HFFc6 (cell line): ENCODE results near the gene CRYGC. TPM values are rescaled to one million over a fixed set of nuclear protein-coding genes. Genes with fewer than 3 reads are reported as not detected.

ENCODE experiments used
- DNase-seq: peaks from one replicate; pipeline ENCODE4 v3.0.0-alpha.2; 2018
- H3K27ac Mint-ChIP-seq: 2 replicates; pipeline ENCODE4 v1.8.0; 2020; ENCODE audit warnings: mild to moderate bottlenecking, mixed read lengths
- H3K27me3 Mint-ChIP-seq: 2 replicates; pipeline ENCODE4 v1.8.0; 2021; ENCODE audit warnings: mild to moderate bottlenecking, moderate library complexity, mixed read lengths; ENCODE audit not compliant: insufficient read depth
- H3K36me3 Mint-ChIP-seq: 2 replicates; pipeline ENCODE4 v1.8.0; 2021; ENCODE audit warnings: low read depth, mixed read lengths
- H3K4me1 Mint-ChIP-seq: 2 replicates; pipeline ENCODE4 v1.8.0; 2020; ENCODE audit warnings: low read depth, mixed read lengths
- H3K4me3 Mint-ChIP-seq: 2 replicates; pipeline ENCODE4 v1.8.0; 2020; ENCODE audit warnings: mild to moderate bottlenecking, moderate library complexity, mixed read lengths
- H3K9me3 Mint-ChIP-seq: 2 replicates; pipeline ENCODE4 v1.8.0; 2020; ENCODE audit warnings: mild to moderate bottlenecking, mixed read lengths
- total RNA-seq, 6 experiments: library from RNA; stranded (reverse); fragmentation: NEBNext Ultra II Directional; extraction: Animal tissue kit (Norgen Biotek cat#: 25700); gene quantifications; 2 replicates in 1 of 6; 3 replicates in 5 of 6; pipeline ENCODE4 v1.2.3, GENCODE V29; 2021
- TF ChIP-seq, protein P1 (sequence below): fragments of 200-600 bp; sonication (generic); IDR thresholded peaks from 2 replicates; pipeline ENCODE4 v1.5.0; 2021; ENCODE audit warnings: antibody characterized with exemption, mild to moderate bottlenecking

Gene CRYGC
- total RNA-seq, 6 experiments from 2014 or later = not detected

DNA sequence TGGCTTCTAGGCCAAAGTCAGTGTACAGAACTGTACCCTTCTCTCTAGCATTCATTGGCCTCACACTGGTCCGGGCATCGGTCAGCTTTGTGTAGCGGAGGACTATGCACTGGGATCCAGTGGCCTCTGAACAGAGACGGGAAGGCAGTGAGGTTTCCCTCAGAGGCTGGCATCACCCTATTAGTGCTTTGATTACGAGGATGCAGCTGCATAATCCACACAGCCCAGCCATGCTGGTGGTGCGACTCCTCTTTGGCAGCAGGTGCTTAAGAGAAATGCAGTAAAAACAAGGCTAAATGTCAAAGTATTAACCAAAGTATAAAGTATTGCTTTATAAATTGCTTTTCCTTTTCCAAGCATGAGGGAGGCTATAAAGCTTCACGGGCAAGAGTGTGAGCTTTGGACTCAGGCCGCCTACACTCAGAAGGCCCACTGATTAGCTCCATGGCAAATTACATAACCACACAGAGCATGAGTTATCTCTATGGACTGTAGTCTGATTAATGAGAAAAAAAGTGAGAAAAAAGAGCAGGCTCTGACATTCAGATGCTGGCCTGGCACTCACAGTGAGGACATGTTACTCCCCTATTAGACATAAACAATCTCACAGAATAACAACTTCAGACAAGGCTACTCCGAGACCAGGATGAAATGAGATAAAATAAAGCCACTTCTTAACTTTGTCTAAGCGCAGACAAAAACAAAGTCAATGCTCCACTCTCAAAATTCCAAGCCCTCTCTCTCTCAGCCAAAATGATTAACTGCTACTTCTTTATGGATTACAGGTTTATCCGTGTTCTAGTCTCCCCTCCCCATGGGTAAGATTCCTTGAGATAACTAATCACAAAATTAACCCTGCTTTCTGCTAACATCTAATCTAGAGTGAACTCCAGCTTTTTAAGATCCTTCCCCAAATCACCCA lies 6.4 kb upstream of the CRYGC start:
- DNase-seq = no peak
- no peak overlapping the region for H3K27ac Mint-ChIP-seq

DNA sequence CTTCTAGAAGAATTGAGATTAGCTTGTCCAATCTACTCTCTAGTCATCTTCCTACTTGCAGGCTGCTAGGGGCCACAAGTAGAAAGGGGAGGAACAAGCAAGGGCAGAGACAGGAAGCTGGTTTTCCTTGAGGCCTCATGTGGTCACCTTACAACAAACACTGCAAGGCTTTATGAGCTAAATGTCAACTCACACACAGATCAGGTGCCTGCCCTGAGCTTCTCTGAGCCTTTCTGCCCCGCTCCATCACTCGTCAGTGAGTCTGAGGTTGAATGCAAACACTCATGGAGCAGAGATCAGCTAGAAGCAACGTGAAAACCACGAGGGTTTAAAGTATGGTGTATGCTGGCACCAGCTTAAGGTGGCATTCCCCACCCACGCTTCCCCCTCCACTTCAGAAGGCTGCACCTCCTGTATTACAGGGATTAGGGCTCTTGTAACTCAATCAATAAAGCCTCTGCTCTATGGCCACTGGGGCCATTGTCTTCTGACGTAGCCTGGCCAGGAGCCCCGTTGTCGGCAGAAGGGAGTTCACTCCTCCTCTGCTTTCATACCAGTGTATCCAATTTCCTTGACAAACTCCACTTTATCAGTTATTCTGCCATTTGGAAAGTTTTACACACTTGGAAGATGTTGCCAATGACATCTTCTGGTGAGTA lies 5.4 kb upstream of the CRYGC start:
- H3K27me3 Mint-ChIP-seq = peaks cover 8% of the 10 kb centered on the region
- TF ChIP-seq, protein P1, sequence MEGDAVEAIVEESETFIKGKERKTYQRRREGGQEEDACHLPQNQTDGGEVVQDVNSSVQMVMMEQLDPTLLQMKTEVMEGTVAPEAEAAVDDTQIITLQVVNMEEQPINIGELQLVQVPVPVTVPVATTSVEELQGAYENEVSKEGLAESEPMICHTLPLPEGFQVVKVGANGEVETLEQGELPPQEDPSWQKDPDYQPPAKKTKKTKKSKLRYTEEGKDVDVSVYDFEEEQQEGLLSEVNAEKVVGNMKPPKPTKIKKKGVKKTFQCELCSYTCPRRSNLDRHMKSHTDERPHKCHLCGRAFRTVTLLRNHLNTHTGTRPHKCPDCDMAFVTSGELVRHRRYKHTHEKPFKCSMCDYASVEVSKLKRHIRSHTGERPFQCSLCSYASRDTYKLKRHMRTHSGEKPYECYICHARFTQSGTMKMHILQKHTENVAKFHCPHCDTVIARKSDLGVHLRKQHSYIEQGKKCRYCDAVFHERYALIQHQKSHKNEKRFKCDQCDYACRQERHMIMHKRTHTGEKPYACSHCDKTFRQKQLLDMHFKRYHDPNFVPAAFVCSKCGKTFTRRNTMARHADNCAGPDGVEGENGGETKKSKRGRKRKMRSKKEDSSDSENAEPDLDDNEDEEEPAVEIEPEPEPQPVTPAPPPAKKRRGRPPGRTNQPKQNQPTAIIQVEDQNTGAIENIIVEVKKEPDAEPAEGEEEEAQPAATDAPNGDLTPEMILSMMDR = no peak

More for the DNA sequence above, 6.4 kb upstream of the CRYGC start:
- H3K4me1 Mint-ChIP-seq = no peaks in the 10 kb centered on the region
- H3K9me3 Mint-ChIP-seq = peaks cover 5% of the 10 kb centered on the region
- H3K27me3 Mint-ChIP-seq = peaks cover 8% of the 10 kb centered on the region
- TF ChIP-seq, protein P1 = no peak
- H3K4me3 Mint-ChIP-seq = no peak overlapping the region
- H3K36me3 Mint-ChIP-seq = peaks cover 9% of the 10 kb centered on the region

DNA sequence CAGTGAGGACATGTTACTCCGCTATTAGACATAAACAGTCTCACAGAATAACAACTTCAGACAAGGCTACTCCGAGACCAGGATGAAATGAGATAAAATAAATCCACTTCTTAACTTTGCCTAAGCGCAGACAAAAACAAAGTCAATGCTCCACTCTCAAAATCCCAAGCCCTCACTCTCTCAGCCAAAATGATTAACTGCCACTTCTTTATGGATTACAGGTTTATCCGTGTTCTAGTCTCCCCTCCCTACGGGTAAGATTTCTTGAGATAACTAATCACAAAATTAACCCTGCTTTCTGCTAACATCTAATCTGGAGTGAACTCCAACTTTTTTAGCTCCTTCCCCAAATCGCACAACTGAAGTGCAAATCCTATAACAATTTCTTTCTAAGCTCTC lies 1.1 kb upstream of the CRYGC start:
- TF ChIP-seq, protein P1 = no peak
- H3K4me3 Mint-ChIP-seq = no peak overlapping the region
- DNase-seq = no peak
- H3K4me1 Mint-ChIP-seq = peaks cover 9% of the 10 kb centered on the region
- H3K27me3 Mint-ChIP-seq = peaks cover 4% of the 10 kb centered on the region
- H3K27ac Mint-ChIP-seq = no peak overlapping the region
- no peaks in the 10 kb centered on the region for H3K36me3 Mint-ChIP-seq
- no peaks in the 10 kb centered on the region for H3K9me3 Mint-ChIP-seq

More for the DNA sequence above, 5.4 kb upstream of the CRYGC start:
- H3K27ac Mint-ChIP-seq = no peak overlapping the region
- H3K36me3 Mint-ChIP-seq = peaks cover 9% of the 10 kb centered on the region
- peaks cover 4% of the 10 kb centered on the region for H3K4me1 Mint-ChIP-seq
- no peak for DNase-seq
- H3K4me3 Mint-ChIP-seq = no peak overlapping the region
- peaks cover 5% of the 10 kb centered on the region for H3K9me3 Mint-ChIP-seq

DNA sequence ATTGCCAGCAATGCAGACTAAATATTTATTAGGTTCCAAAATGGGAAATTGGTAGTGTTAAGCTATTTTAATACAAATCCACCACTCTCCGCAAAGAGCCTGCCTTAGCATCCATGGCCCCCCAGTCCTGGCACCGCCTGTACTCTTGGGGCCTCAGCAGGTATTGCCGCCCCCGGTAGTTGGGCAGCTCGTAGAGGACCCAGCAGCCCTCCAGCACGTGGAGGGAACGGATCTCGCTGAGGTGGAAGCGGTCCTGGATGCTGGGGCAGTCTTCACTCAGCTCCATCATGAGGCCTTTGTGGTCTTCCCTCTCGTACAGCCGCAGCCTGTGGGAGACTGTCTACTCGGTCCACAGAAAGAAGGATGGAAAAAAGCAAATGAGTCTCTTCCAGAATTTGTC lies 1.5 kb downstream of the CRYGC start:
- Mint-ChIP-seq H3K4me3 (no peak overlapping the region), H3K4me1 (peaks cover 9% of the 10 kb centered on the region), H3K27me3 (peaks cover 16% of the 10 kb centered on the region), H3K9me3 (no peaks in the 10 kb centered on the region), H3K36me3 (no peaks in the 10 kb centered on the region), H3K27ac (no peak overlapping the region)
- no peak for DNase-seq
- TF ChIP-seq, protein P1 = no peak

DNA sequence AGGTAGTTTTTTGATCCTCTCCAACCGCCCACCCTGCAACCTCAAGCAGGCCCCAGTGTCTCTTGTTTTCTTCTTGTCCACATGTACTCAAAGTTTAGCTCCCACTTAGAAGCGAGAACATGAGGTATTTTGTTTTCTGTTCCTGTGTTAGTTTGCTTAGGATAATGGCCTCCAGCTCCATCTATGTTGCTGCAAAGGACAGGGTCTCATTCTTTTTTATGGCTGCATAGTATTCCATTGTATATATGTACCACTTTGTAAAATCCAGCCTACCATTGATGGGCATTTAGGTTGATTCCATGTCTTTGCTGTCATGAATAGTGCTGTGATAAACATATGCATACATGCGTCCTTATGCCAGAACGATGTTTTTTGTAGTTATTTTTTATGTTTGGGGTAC lies 2.5 kb downstream of the CRYGC start:
- Mint-ChIP-seq H3K36me3 (no peaks in the 10 kb centered on the region), H3K27ac (no peak overlapping the region), H3K27me3 (peaks cover 14% of the 10 kb centered on the region)

More for the DNA sequence above, 2.5 kb downstream of the CRYGC start:
- TF ChIP-seq, protein P1 = no peak
- no peak for DNase-seq
- Mint-ChIP-seq H3K9me3 (no peaks in the 10 kb centered on the region), H3K4me1 (peaks cover 9% of the 10 kb centered on the region), H3K4me3 (no peak overlapping the region)
